Measurements from ENCODE around the gene OR52E4. TPM values are rescaled to one million over a fixed set of nuclear protein-coding genes. Genes with fewer than 3 reads are reported as not detected.

Gene OR52E4
- total and polyA plus RNA-seq, 2 of the 4 experiments (the other 2 are of a cell fraction) = not detected

DNA sequence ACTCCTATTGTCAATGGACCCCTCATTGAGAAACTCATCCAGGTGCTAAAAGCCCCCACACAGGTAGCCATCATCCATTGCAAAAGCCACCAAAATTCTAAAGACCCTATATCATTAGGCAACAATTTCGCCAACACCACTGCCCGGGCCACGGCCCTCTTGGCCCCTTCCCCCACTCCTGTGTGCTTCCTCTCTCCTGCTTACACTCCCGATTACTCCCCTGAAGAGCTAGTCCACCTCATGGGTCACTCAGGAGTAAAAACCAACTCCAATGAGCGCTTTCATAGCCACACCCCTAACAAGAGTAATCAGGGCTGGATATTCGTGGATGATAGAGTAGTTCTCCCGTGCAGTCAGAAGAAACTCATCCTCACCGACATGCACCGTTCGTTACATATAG, 52.7 kb downstream of the OR52E4 start:
- H2AK5ac ChIP-seq (ENCODE audit: low read depth, low read length) = no peak overlapping the region
- H3K56ac ChIP-seq (ENCODE audit: extremely low read depth, insufficient read depth, low read length) = no peak overlapping the region
- no peak overlapping the region for H4K91ac ChIP-seq (ENCODE audit: insufficient read depth, low read depth, low read length)
- H3K4me3 ChIP-seq (ENCODE audit: insufficient read depth, low read depth, low read length) = no peak overlapping the region
- no peak for DNase-seq
- ChIA-PET POLR2A (ENCODE audit: unreplicated experiment) (no interaction called here), CTCF (interaction anchor here (0.7 kb wide), 1 partner anchor 299 kb away, joined by 3 read pairs; no protein-coding TSS in a partner anchor)
- H3K27me3 ChIP-seq (ENCODE audit: control insufficient read depth, insufficient read depth, low read length) = no peaks in the 10 kb centered on the region
- H3K14ac ChIP-seq (replicated peaks; ENCODE audit: low read depth, low read length) = no peak overlapping the region
- intact Hi-C loops (cut with micrococcal nuclease) = no loop called here
- H3K9ac ChIP-seq (ENCODE audit: low read depth, low read length) = no peak overlapping the region
- H3K23ac ChIP-seq (ENCODE audit: low read depth, low read length) = no peak overlapping the region
- H2BK120ac ChIP-seq (ENCODE audit: low read depth, low read length) = no peak overlapping the region
- BruUV-seq (replicated peaks) = no TSS peak
- H2BK5ac ChIP-seq (ENCODE audit: low read depth, low read length, poor library complexity, severe bottlenecking) = no peak overlapping the region
- dilution Hi-C loops (cut with HindIII; ENCODE audit: low sequenced_read_pairs, unreplicated experiment) = no loop called here
- H3K4me1 ChIP-seq (ENCODE audit: control insufficient read depth, insufficient read depth, low read length) = no peaks in the 10 kb centered on the region
- in situ Hi-C loops (cut with MboI; ENCODE audit: low sequenced_read_pairs) = no loop called here
- no peaks in the 10 kb centered on the region for H3K36me3 ChIP-seq (ENCODE audit: control insufficient read depth, insufficient read depth, low read length)
- H3K79me1 ChIP-seq (ENCODE audit: low read depth in 1 of 2, low read length in 2 of 2) = no peaks in the 10 kb centered on the region
- no peaks in the 10 kb centered on the region for H3K9me1 ChIP-seq (ENCODE audit: insufficient read depth, low read length)
- H4K5ac ChIP-seq (ENCODE audit: low read depth, low read length) = no peak overlapping the region
- H2BK15ac ChIP-seq (ENCODE audit: low read depth, low read length) = no peak overlapping the region
- no peaks in the 10 kb centered on the region for H4K20me1 ChIP-seq (ENCODE audit: insufficient read depth, low read length)
- TF ChIP-seq, protein P1, sequence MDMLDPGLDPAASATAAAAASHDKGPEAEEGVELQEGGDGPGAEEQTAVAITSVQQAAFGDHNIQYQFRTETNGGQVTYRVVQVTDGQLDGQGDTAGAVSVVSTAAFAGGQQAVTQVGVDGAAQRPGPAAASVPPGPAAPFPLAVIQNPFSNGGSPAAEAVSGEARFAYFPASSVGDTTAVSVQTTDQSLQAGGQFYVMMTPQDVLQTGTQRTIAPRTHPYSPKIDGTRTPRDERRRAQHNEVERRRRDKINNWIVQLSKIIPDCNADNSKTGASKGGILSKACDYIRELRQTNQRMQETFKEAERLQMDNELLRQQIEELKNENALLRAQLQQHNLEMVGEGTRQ (IDR thresholded peaks at IDR 0.05; ENCODE audit: low read depth, low read length) = no peak
- TF ChIP-seq RCOR1 (IDR thresholded peaks at IDR 0.05; ENCODE audit: insufficient replicate concordance, low read length) (no peak), CHD1 (IDR thresholded peaks at IDR 0.05; ENCODE audit: low read depth, low read length) (no peak), FOS (IDR thresholded peaks at IDR 0.05; ENCODE audit: low read depth, low read length) (no peak), RAD21 (IDR thresholded peaks at IDR 0.05; ENCODE audit: low read length) (no peak), MAFK (IDR thresholded peaks at IDR 0.05; ENCODE audit: low read depth, low read length) (no peak), BHLHE40 (IDR thresholded peaks at IDR 0.05; ENCODE audit: low read depth, low read length) (no peak), SMC3 (IDR thresholded peaks at IDR 0.05; ENCODE audit: low read depth, low read length) (no peak), RFX5 (IDR thresholded peaks at IDR 0.05; ENCODE audit: low read depth, low read length) (no peak), MAZ (IDR thresholded peaks at IDR 0.05; ENCODE audit: borderline replicate concordance, low read depth, low read length) (no peak), MXI1 (IDR thresholded peaks at IDR 0.05; ENCODE audit: borderline replicate concordance, low read depth, low read length) (no peak)
- no peak overlapping the region for H3K27ac ChIP-seq (ENCODE audit: insufficient read depth, low read length)
- H4K8ac ChIP-seq (ENCODE audit: low read depth in 2 of 2, low read length in 2 of 2) = no peak overlapping the region
- no CpG with 5 or more reads among the region's 10 CpGs for WGBS, 2 experiments (ENCODE audit: extremely low coverage in 2 of 2, insufficient read length in 1 of 2)
- no peak overlapping the region for H2AK9ac ChIP-seq (replicated peaks; ENCODE audit: low read depth, low read length, poor library complexity)
- no peak for ATAC-seq (ENCODE audit: low read depth)
- no peak overlapping the region for H3K18ac ChIP-seq (ENCODE audit: low read depth, low read length)
- peaks cover 50% of the 10 kb centered on the region for H3K9me3 ChIP-seq (ENCODE audit: control insufficient read depth, insufficient read depth, low read length)
- H2AFZ ChIP-seq (replicated peaks; ENCODE audit: low read length, poor library complexity) = no peak overlapping the region
- no peak overlapping the region for H3K4ac ChIP-seq (ENCODE audit: low read depth, low read length)
- no peak overlapping the region for H3K4me2 ChIP-seq (ENCODE audit: low read depth, low read length)
- H2BK20ac ChIP-seq (ENCODE audit: low read depth, low read length) = no peak overlapping the region

Other genes starting within 250 kb of the OR52E4 start
- gene TRIM5, start 195.6 kb upstream of the OR52E4 start, total RNA-seq (2012; rRNA removed) = 49.1 and 58.0 TPM in 2 replicates
- 26.3 and 32.6 TPM in 2 replicates for gene TRIM5, start 195.6 kb upstream of the OR52E4 start, polyA plus RNA-seq (2012; rRNA removed)
- 39.4 and 46.8 TPM in 2 replicates for gene TRIM22, start 190.8 kb upstream of the OR52E4 start, total RNA-seq (2012; rRNA removed)
- 30.4 and 43.6 TPM in 2 replicates for gene TRIM22, start 190.8 kb upstream of the OR52E4 start, polyA plus RNA-seq (2012; rRNA removed)
- not detected in 2 replicates for gene OR56B1, start 144.2 kb upstream of the OR52E4 start, total RNA-seq (2012; rRNA removed)
- not detected in 2 replicates for gene OR56B1, start 144.2 kb upstream of the OR52E4 start, polyA plus RNA-seq (2012; rRNA removed)
- gene OR52N4, start 126.4 kb upstream of the OR52E4 start, total RNA-seq (2012; rRNA removed) = not detected in 2 replicates
- gene OR52N4, start 126.4 kb upstream of the OR52E4 start, polyA plus RNA-seq (2012; rRNA removed) = not detected in 2 replicates
- not detected in 2 replicates for gene OR52N5, start 97.3 kb upstream of the OR52E4 start, total RNA-seq (2012; rRNA removed)
- not detected in 2 replicates for gene OR52N5, start 97.3 kb upstream of the OR52E4 start, polyA plus RNA-seq (2012; rRNA removed)
- not detected in 2 replicates for gene OR52N1, start 89.4 kb upstream of the OR52E4 start, total RNA-seq (2012; rRNA removed)
- not detected in 2 replicates for gene OR52N1, start 89.4 kb upstream of the OR52E4 start, polyA plus RNA-seq (2012; rRNA removed)
- gene OR52N2, start 71.7 kb upstream of the OR52E4 start, total RNA-seq (2012; rRNA removed) = not detected in 2 replicates
- not detected in 2 replicates for gene OR52N2, start 71.7 kb upstream of the OR52E4 start, polyA plus RNA-seq (2012; rRNA removed)
- not detected in 2 replicates for gene OR52E6, start 38.7 kb upstream of the OR52E4 start, total RNA-seq (2012; rRNA removed)
- not detected in 2 replicates for gene OR52E6, start 38.7 kb upstream of the OR52E4 start, polyA plus RNA-seq (2012; rRNA removed)
- gene OR52E8, start 22.9 kb upstream of the OR52E4 start, total RNA-seq (2012; rRNA removed) = not detected in 2 replicates
- gene OR52E8, start 22.9 kb upstream of the OR52E4 start, polyA plus RNA-seq (2012; rRNA removed) = not detected in 2 replicates
- not detected in 2 replicates for gene OR52E5, start 12.6 kb downstream of the OR52E4 start, total RNA-seq (2012; rRNA removed)
- gene OR52E5, start 12.6 kb downstream of the OR52E4 start, polyA plus RNA-seq (2012; rRNA removed) = not detected in 2 replicates
- gene OR56A3, start 61.6 kb downstream of the OR52E4 start, total RNA-seq (2012; rRNA removed) = not detected in 2 replicates
- gene OR56A3, start 61.6 kb downstream of the OR52E4 start, polyA plus RNA-seq (2012; rRNA removed) = not detected in 2 replicates
- gene OR56A5, start 87.9 kb downstream of the OR52E4 start, total RNA-seq (2012; rRNA removed) = not detected in 2 replicates
- gene OR56A5, start 87.9 kb downstream of the OR52E4 start, polyA plus RNA-seq (2012; rRNA removed) = not detected in 2 replicates
- not detected in 2 replicates for gene OR52L1, start 106.4 kb downstream of the OR52E4 start, total RNA-seq (2012; rRNA removed)
- not detected in 2 replicates for gene OR52L1, start 106.4 kb downstream of the OR52E4 start, polyA plus RNA-seq (2012; rRNA removed)
- not detected in 2 replicates for gene OR56A4, start 126.3 kb downstream of the OR52E4 start, total RNA-seq (2012; rRNA removed)
- gene OR56A4, start 126.3 kb downstream of the OR52E4 start, polyA plus RNA-seq (2012; rRNA removed) = not detected in 2 replicates
- not detected in 2 replicates for gene OR56A1, start 150.1 kb downstream of the OR52E4 start, total RNA-seq (2012; rRNA removed)
- not detected in 2 replicates for gene OR56A1, start 150.1 kb downstream of the OR52E4 start, polyA plus RNA-seq (2012; rRNA removed)
- gene OR56B4, start 227.1 kb downstream of the OR52E4 start, total RNA-seq (2012; rRNA removed) = not detected in 2 replicates
- not detected in 2 replicates for gene OR56B4, start 227.1 kb downstream of the OR52E4 start, polyA plus RNA-seq (2012; rRNA removed)

Measured in IMR-90 (cell line).